GM18507 (cell line): ENCODE measurements around the gene MTTP.
"Not testable (repeated sequence)": the region's sequence is repeated elsewhere in the genome, so short reads cannot be mapped to it uniquely, and the experiment has no call there.

Experiments used
- DNase-seq: peaks from one replicate; pipeline ENCODE4 v3.0.0; 2011; ENCODE audit warnings: low read depth; ENCODE audit not compliant: insufficient read length; ENCODE audit errors: extremely low spot score
- FAIRE-seq: peaks from 2 replicates; lab custom pipeline; 2011; peaks lifted over from hg19 to GRCh38; lab: Jason Lieb, UNC

The MTTP gene

DNA sequence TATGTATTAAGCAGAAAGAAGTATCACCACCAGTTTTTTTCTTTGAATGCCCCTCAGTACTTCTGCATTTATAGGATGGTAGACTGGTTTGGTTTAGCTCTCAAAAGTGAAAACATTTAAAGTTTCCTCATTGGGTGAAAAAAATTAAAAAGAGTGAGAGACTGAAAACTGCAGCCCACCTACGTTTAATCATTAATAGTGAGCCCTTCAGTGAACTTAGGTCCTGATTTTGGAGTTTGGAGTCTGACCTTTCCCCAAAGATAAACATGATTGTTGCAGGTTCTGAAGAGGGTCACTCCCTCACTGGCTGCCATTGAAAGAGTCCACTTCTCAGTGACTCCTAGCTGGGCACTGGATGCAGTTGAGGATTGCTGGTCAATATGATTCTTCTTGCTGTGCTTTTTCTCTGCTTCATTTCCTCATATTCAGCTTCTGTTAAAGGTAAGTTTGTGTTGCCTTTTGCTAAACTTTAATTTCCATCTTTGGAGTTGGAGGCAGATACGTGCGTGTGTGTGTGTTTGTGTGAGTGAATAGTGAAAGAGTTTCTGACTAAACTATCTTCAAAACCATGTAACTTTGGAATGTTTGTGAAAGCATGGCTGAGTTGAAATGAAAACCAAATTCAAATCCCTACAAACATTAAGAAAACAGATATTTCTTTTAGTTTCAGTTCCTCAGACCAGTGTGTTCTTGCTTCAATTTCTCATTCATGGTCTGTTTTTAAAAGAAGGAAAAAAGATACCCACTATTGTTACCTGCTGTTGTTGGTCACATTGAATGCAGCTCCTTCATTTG is at the start of gene MTTP:
Gene MTTP (plus strand): TSS at position 295 of the 795 bp plus-strand sequence. CDS start 86 bp downstream, at position 381.
- DNase-seq (no peak), FAIRE-seq (peak; percentile 87)

DNA sequence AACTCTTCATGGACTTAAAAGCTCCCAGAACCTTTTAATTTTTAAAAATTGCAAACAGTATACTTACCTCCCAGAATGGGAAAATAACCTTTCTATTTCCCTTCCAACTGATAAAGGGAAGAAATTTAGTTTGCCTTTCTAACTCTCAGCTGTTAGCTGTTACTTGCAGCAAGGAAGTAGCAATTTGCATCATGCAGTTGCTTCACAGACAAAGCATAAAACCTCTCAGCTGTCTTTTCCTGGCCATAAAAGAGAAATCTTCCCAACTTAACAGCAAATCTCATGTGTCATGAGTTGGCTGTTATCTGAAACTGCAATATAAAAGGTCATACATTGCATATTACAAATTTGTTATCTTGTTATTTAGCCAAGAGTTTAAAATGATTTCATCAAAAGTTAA is 45.4 kb upstream of the MTTP start:
- no peak for DNase-seq
- FAIRE-seq: no peak

DNA sequence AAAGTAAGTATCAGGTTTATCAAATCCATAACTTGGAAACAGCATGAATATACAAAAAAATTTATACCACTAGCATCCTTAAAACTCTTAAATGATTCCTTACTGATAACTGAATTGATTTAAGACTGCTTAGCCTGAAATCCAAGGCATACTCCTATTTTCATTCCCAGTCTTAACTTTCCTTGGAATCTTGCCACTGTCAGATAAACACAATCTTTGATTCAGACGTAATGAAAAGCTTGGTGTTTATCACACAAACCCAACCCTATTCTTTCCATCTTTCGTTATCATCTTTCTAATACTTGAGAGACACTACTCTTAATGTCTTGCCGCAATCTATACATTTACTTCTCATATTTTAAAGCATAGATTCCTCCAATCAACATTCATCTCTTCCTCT is 44.7 kb upstream of the MTTP start:
- DNase-seq: no peak
- no peak for FAIRE-seq

DNA sequence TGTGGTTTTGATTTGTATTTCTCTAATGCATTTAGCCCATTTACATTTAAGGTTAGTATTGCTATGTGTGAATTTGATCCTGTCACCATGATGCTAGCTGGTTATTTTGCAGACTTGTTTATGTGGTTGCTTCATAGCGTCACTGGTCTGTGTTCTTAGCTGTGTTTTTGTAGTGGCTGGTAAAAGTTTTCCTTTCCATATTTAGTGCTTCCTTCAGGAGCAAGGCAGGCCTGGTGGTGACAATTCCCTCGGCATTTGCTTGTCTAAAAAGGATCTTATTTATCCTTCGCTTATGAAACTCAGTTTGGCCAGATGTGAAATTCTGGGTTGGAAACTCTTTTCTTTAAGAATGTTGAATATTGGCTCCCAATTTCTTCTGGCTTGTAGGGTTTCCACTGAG is 39.9 kb upstream of the MTTP start:
- DNase-seq: not testable (repeated sequence)

DNA sequence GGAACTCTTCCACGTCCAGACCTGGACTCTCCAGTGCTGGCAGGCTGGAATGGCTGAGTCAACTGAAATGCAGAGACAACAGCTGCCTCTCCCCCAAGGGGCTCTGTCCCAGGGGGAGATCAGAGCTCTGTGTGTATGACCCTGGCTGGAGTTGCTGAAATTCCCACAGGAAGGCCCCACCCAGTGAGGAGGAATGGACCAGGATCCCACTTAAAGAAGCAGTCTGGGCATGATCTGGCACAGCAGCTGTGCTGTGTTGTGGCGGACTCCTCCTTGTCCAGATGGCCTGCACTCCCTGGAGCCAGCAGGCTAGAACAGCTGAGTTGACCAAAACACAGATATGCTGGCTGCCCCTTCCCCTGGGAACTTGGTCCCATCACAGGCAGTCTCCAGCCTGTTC is 38.4 kb upstream of the MTTP start:
- no peak for FAIRE-seq
- DNase-seq: no peak

More for the DNA sequence above, 39.9 kb upstream of the MTTP start:
- FAIRE-seq: not testable (repeated sequence)

DNA sequence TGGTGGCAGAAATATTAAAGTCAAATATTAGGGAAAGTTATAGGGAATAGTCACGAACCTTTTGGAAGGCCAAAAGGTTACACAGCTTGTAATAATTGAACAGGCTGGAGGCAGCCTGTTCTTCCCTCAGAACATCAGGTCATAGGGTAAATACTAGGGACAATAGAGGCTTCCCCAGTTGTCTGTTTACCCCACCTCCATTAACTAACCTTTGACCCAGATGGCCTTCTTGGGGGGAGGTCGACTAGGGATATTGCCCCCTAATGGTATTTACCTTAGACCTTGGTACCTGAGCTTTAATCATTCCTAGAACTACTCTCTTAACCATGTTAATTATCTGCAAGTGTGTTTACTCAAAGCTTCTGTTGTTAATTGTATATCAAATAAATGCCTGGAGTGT is 37.8 kb upstream of the MTTP start:
- peak; percentile 5 for FAIRE-seq

DNA sequence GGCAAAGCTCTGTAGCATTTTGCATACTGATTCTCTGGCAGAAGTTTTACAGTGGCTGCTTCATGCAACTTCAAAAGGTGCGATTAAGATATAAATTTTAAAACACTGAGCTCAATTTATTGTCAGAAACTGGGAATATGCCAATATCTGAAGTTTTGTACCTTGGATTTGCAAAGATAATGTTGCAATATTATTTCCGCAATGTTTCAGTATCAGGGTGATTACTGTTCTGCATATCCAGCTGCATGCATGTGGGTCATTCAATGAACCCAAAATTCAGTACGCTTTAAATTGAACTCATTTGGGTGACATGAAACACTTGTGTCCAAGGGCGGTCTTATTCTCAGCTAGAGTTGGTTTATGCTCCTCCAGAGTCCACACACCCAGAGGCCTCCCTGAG is 37.0 kb upstream of the MTTP start:
- FAIRE-seq (no peak), DNase-seq (no peak)

More for the DNA sequence above, 37.8 kb upstream of the MTTP start:
- DNase-seq: no peak

DNA sequence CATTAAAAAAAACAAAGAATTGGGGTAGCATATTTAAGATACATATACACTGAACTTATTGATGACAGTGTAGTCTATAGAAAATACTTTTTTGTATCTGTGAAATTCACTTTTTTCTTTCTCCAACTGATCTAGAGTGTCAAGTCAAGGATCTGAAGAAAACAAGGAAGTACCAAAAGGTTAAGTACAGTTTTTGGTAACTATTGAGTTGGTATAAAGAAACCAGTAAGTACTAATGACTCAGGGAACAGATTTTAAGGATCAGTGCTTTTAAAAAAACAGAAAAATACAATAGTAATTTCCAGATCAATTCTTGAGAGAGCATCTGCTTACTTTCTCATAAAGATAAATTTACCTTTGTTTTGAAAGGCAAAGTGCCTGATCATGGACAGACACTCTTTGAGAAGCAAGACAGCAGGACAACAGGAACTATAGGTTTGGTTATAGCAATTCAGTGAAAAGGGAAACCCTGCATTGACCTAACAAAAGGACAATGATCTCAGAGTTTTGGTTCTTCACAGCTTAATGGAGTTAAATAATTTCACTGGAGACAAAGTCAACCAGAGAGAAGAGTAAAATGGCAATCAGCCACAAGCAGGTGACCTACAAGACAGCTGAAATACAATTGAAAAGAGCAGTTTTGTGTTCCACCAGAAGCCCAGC is 34.2 kb upstream of the MTTP start:
- FAIRE-seq (no peak), DNase-seq (no peak)

DNA sequence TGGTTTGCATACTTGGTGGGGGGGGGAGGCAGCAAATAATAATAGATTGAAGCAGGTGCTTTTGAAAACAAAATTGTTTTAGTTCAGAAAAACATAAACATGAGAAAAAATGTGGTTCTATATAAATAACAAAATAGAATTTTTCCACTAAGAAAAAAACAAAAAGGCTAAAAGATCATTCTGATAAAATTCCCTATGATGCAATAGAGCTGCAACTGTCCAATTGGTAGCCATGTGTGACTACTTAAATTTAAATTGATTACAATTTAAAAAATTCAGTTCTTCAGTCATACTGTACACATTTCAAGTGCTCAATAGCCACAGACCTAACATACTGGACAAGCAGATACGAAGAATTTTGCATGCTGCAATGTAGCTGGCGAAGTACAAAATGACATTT is 21.8 kb upstream of the MTTP start:
- DNase-seq (no peak), FAIRE-seq (no peak)

DNA sequence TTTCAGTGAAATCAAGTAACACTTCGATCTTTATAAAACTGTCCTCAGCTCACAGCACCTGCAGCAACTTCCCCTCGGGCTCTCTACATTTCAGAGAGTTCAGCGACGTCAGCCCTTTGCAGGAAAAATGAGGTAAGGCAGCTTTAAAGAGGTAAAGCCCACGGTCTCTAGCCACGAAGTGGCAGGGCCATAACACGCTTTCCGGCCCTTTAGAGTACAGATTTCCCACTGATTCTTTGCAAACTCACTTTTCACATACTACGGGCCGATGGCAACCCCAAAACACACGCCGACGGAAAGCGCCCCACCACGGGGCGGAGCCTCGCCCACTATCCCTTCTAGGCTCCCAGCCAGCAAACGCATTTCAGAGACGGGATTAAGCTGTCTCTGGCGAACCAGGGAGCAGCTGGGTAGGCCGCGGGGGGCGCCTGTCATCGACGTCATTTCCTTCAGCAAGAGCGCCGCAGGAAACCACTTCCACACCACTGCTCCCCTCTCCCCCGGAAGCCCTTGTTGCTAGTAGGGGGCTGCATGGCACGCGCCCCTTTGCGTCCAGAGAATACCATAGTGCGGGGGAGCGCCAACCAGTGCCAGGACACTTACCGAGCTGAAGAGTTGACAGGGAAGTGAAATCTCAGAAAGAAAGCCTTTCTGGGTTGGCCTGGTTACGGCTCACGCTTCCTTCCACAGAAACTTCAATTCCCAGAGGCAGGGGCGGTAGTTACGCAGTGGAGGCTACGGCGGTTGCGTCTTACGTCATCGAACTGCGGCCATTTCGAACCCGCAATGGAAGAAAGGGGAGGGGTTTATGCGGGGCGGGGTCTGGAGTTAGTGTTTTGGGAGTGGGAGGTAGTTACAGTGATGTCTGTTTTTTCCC is 11.1 kb upstream of the MTTP start, which contains the start of gene TRMT10A:
Gene TRMT10A (minus strand): TSS at position 730 of the 877 bp plus-strand sequence. CDS start 4,701 bp downstream, outside the sequence.
- DNase-seq: peak; percentile 85
- FAIRE-seq: peak; percentile 99

DNA sequence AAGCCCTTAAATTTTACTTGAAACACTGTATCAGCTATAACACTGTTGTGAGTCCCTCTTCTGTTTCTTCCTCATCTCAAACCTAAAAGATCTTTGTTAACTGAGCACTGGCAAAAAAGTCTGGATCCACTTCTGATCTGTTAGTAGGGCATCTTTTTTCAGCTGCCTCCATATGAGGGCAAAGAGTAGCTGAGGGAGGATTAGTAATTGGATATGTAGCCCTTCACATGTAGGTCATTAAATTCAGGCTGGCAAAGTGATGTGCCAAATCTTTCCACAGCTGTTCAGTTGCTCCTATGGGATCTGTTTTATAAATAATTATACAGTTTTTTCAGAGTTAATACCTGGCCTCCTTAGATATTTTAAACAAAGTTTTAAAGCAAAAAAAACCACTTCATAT is 9.7 kb upstream of the MTTP start:
- DNase-seq (no peak), FAIRE-seq (no peak)

DNA sequence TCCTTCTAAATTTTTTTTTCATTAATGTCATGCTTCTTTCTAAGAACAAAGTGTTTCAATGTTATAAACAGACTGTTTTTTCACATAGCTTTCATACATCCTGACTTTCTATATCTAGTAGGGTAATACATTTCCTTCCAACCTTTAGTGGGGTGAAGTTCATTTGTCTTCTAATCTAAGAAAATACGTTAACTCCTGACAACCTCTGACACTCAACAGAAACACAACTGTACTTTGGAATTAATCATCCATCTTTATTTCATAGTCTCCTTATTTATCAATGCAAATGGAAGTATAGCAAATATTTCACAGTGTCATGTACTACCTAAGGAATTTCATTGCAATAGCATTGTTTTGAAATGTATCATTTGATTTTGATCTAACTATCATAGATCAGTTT is 2.7 kb upstream of the MTTP start:
- DNase-seq (no peak), FAIRE-seq (no peak)

DNA sequence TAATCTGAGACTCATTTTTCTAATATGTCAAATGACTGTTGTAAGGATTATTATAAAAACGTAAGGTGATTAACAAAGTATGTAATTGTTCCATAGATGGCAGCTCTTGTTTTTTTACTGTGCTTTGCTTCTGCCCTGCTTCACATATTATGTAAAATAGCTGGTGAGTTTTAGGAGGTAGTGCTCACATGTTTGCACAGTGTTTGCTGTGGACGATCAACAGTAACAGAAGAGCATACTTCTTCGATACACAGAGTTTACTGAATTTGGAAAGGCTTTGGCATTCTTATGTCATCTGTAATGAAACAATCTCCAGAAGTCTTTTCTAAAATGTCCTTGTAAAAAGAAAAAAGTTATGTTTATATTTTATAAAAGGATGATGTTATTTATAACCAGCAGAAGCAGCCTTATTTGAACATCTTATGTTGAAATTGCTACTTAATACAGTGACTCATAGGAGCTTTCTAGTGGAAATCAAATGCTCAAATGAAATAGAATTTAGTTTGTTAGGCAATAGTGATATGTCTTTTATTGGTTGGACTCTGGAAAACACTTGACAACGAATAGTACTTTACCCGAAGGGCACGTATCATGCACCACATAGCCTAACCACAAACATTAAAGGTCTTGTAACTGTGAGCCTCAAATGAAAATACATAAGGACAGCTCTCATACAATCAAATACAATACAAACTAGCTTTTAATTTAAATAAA is 1.9 kb upstream of the MTTP start:
- FAIRE-seq (no peak), DNase-seq (no peak)

DNA sequence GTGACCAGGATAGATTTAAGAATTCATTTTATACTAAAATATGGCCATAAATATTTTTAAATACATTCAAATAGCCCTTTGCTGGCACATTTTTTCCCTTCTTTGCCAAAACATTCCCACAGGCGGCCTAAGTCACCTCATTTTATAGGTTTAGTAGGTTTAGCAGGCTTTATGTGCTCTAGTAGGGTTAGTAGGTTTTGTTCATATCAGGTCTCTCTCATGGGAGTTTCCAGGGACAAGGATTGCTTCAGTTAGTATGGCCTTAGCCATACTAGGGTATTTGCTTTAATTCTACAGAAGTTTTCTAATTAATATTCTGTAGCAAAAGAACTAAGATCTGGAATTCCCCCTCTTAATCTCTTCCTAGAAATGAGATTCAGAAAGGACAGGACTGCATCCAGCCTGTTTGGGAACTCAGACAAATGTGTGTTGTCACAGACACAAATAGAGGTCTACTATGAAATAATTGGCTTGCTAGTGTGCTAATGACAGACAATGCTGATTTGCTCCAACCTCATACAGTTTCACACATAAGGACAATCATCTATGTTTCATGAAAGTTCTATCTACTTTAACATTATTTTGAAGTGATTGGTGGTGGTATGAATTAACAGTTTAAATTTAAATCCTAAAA is 772 bp upstream of the MTTP start:
- no peak for DNase-seq
- no peak for FAIRE-seq

DNA sequence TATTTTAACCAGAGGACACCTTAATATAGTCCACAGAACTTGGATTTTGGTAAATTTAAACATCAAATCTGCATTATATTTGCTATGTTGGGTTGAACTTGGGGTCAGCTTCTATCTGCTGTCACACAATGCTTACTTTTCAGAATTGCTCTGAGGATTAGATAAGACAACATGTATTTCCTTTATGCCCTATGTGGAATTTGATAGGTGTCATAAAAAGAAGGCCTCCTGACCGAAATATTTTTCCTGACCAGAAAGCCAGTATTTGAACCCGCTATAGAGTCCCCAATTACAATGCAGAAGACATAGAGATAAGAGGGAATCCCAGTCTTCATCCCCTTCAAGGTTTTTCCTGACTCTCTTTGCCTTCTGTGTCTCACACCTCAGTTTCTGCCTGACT is 4.1 kb downstream of the MTTP start:
- DNase-seq (no peak), FAIRE-seq (no peak)

DNA sequence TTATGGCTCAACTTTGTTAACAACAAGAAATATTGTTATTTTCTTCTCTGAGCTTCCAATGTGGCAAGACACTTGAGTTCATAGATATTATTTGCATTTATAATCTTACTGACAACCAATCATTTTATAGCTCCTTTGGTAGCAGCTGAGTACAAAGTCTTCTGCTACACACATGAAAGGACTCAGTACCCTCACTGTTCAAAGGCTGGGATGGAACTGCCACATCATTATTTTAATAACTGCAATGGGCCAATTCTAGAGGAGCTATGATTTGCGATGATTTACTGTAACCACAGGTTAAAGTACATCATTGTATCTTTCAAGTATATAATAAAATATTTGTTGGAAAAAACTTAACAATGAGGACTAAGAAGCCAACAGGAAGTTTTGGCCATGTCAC is 10.9 kb downstream of the MTTP start:
- FAIRE-seq (no peak), DNase-seq (no peak)

DNA sequence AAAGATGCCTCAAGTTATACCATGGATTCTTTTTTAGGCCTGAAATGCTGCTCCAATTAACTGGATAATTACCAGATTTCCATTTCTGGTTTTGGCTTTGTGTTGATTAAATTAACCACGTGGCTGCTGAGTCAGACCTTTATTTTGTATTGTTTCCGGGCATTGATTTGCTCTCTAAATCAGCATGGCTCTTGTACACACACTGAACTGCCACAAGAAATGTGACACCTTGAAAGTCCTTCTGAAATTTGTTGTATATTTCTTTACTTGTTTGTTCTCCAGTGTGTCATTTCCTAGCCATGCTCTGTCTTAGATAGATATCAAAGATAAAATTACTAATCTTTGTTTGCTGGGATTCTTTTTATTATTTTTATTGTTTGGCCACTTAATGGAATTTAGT is 11.7 kb downstream of the MTTP start:
- FAIRE-seq (no peak), DNase-seq (no peak)

DNA sequence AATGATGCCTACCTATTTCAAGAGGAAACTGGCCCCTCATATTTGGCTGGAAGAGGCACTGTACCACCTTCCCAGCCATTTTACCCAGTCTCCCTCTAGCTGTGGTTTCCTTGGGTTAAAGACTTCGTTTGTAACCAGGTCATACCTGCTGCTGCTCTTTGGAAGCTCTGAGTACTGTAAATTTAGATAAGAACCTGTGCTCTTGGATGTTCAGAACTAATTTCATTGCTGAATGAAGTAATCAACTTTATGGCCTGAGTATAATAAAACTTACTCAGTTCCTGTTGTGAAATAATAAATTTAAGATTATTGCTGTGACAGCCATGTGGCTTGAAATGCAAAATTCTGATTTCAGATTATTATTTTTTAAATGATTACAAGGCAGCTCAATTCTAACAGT is 12.2 kb downstream of the MTTP start:
- FAIRE-seq (no peak), DNase-seq (no peak)

DNA sequence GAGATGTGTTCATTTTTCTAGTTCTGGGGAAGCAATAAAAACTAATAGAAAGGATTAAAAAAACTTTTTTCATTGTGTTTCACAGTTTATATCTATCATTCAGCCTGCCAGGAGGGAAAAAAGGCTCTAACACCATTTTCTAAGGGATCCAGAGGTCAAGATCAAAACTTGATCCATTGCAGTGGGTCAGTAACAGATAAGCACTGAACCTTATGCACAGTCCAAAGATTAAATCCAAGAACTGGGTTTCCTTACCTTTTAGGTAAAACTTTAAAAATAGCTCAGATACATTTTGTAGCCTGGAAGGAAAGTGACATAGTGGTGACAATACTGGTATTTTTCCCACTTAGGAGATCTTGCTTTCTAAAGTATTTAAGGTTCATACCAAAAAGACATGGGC is 12.7 kb downstream of the MTTP start:
- no peak for FAIRE-seq

More for the DNA sequence above, 12.7 kb downstream of the MTTP start:
- no peak for DNase-seq
